Activated T-cell treated with anti-CD3 and anti-CD28 coated beads, Interleukin-2, amount 50 U/mL, for 24 hours (primary cell): Measurements from ENCODE around the gene ROCK1.

ENCODE experiments used
- DNase-seq: peaks from one replicate; pipeline ENCODE4 v3.0.0-alpha.2; 2020
- H3K27ac Mint-ChIP-seq: 2 replicates; pipeline ENCODE4 v1.8.0; 2020; ENCODE audit warnings: mild to moderate bottlenecking, mixed read lengths
- H3K27me3 Mint-ChIP-seq: 2 replicates; pipeline ENCODE4 v1.8.0; 2020; ENCODE audit warnings: mixed read lengths
- H3K36me3 Mint-ChIP-seq: 2 replicates; pipeline ENCODE4 v1.8.0; 2020; ENCODE audit warnings: low read depth, mixed read lengths
- H3K4me1 Mint-ChIP-seq: 2 replicates; pipeline ENCODE4 v1.8.0; 2020; ENCODE audit warnings: low read depth, mixed read lengths
- H3K4me3 Mint-ChIP-seq: 2 replicates; pipeline ENCODE4 v1.8.0; 2020; ENCODE audit warnings: mild to moderate bottlenecking, moderate library complexity, mixed read lengths
- H3K9me3 Mint-ChIP-seq: 2 replicates; pipeline ENCODE4 v1.8.0; 2020; ENCODE audit warnings: mixed read lengths

ROCK1 gene

DNA sequence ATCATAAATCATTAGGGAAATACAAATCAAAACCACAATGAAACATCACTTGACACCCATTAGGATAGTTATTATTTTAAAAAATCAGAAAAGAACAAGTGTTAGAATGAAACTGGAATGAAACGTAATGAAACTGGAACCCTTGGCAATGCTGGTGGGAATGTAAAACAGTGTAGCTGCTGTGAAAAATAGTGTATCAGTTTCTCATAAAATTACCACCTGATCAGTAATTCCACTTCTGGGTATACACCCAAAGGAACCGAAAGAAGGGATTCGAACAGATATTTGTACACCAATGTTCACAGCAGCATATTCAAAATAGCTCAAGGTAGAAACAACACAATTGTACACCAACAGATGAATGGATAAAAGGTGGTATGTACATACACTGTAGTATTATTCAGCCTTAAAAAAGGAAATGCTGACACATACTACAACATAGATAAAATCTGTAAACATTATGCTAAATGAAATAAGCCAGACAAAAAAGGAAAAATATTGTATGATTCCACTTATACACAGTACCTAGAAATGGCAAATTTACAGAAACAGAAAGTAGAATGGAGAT, 27.0 kb downstream of the ROCK1 start:
- peaks cover 80% of the 10 kb centered on the region for H3K4me1 Mint-ChIP-seq
- H3K27me3 Mint-ChIP-seq, result no peaks in the 10 kb centered on the region
- no peak overlapping the region for H3K4me3 Mint-ChIP-seq
- peaks cover 53% of the 10 kb centered on the region for H3K36me3 Mint-ChIP-seq
- H3K9me3 Mint-ChIP-seq, result peaks cover 11% of the 10 kb centered on the region
- DNase-seq, result no peak
- H3K27ac Mint-ChIP-seq, result peak overlapping the region; percentile 15

DNA sequence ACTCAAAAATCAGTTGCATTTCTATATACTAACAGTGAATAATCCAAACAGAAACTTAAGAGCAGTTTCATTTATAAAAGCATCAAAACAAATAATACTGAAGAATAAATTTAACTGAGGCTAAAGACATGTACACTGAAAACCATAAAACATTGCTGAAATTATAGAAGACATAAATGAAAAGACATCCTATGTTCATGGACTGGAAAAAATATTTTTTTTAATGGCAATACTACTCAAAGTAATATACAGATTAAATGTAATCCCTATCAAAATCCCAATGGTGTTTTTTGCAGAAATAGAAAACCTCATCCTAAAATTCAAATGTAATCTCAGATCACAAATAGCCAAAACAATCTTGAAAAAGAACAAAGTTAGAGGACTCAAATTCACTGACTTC, 28.6 kb downstream of the ROCK1 start:
- Mint-ChIP-seq H3K9me3 (peaks cover 10% of the 10 kb centered on the region), H3K27ac (no peak overlapping the region), H3K36me3 (peaks cover 51% of the 10 kb centered on the region)

DNA sequence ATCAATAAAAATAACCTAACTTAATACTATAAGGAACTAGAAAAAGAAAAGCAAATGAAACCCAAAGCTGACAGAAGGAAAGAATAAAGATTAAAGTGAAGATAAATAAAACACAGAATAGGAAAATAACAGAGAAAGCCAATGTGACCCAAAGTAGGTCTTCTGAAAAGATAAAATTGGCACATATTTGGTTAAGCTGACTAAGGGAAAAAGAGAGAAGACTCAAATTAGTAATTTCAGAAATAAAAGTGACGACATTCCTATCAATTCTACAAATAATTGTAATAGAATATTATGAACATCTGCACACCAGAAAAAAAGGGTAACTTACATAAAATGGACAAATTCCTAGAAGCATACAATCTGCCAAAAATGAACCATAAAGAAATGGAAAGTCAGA, 30.2 kb downstream of the ROCK1 start:
- DNase-seq, result no peak
- Mint-ChIP-seq H3K4me1 (peaks cover 87% of the 10 kb centered on the region), H3K4me3 (no peak overlapping the region), H3K27me3 (no peaks in the 10 kb centered on the region), H3K36me3 (peaks cover 44% of the 10 kb centered on the region), H3K27ac (no peak overlapping the region), H3K9me3 (peaks cover 10% of the 10 kb centered on the region)

More for the DNA sequence above, 28.6 kb downstream of the ROCK1 start:
- DNase-seq, result no peak
- Mint-ChIP-seq H3K27me3 (no peaks in the 10 kb centered on the region), H3K4me3 (no peak overlapping the region), H3K4me1 (peaks cover 89% of the 10 kb centered on the region)

DNA sequence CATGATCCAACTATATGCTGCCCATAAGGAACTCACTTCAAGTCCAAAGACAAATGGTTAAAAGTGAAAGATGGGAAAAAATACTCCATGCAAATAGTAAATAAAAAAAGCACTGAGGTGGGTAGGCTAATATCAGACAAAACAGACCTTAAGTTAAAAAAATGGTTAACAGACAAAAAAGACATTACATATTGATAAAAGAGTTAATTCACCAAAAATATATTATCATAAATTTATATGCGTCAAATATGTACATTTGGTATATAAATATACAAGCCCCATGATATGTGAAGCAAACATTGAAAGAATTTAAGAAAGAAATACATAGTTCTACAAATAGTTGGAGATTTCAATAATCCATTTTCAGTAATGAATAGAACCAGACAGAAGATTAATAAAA, 31.0 kb downstream of the ROCK1 start:
- Mint-ChIP-seq H3K4me3 (no peak overlapping the region), H3K4me1 (peaks cover 88% of the 10 kb centered on the region), H3K9me3 (peaks cover 10% of the 10 kb centered on the region), H3K36me3 (peaks cover 41% of the 10 kb centered on the region), H3K27ac (no peak overlapping the region), H3K27me3 (no peaks in the 10 kb centered on the region)
- DNase-seq, result no peak

DNA sequence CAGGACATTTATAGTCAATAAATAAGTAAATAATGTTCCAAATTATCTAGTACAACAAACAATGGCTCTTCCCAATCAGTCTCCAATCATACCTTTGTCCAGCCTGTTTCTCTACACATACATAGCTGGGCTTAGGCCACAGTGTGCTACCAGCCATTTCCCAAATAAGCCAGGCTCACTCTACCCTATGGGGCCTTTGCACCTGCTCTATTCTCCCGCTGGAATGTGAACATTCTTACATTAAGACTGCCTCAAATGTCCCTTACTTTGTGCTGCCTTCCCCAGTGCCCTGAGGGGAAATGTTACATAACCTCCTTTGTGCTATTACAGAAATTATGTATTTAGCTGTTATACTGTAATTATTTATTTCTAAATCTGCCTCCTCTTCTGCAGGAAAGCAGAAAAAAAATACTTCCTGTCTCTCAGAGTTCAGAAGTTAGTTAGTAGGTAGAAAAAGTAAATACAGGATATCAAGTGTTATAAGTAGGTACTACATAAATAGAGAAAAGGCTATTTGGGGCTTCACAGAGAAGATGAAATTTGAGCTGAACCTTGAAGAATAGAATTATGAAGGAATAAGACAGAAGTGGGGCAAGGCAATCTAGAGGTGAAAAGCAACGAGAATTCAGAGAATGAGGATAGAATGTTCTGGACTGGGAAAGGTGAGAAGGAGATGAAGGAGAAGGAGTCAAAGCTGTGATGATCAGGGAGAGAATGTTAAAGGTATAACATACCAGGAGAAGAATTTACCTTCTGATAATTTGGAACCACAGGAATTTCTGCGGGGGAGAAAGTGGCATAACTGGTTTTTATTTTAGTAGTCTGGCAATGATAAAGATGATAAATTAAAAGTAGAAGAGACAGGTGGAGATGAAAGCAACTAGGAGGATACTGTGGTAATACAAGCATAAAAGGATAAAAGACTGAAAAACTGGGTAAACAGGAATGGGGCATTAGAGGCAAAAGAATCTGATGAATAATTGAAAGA, 37.0 kb downstream of the ROCK1 start:
- H3K4me1 Mint-ChIP-seq, result peaks cover 75% of the 10 kb centered on the region
- peak overlapping the region; percentile 5 for H3K27ac Mint-ChIP-seq
- no peak for DNase-seq
- no peaks in the 10 kb centered on the region for H3K9me3 Mint-ChIP-seq
- H3K4me3 Mint-ChIP-seq, result no peak overlapping the region
- H3K27me3 Mint-ChIP-seq, result no peaks in the 10 kb centered on the region
- peaks cover 3% of the 10 kb centered on the region for H3K36me3 Mint-ChIP-seq

- DNase-seq, result no peak
- H3K4me1 Mint-ChIP-seq, result peaks cover 63% of the 10 kb centered on the region
- H3K27ac Mint-ChIP-seq, result no peak overlapping the region
- H3K9me3 Mint-ChIP-seq, result no peaks in the 10 kb centered on the region
- peaks cover 14% of the 10 kb centered on the region for H3K36me3 Mint-ChIP-seq
- H3K27me3 Mint-ChIP-seq, result no peaks in the 10 kb centered on the region
- H3K4me3 Mint-ChIP-seq, result no peak overlapping the region
Measured at GRCh38 chr18:21073180-21073579, 38.4 kb downstream of the ROCK1 start.

- Mint-ChIP-seq H3K4me3 (no peak overlapping the region), H3K9me3 (no peaks in the 10 kb centered on the region), H3K4me1 (peaks cover 50% of the 10 kb centered on the region), H3K27me3 (no peaks in the 10 kb centered on the region), H3K36me3 (peaks cover 25% of the 10 kb centered on the region), H3K27ac (no peak overlapping the region)
- DNase-seq, result no peak
Measured at GRCh38 chr18:21071071-21071470, 40.5 kb downstream of the ROCK1 start.

GRCh38 chr18:21069468-21069867, 42.1 kb downstream of the ROCK1 start:
- Mint-ChIP-seq H3K36me3 (peaks cover 27% of the 10 kb centered on the region), H3K27ac (no peak overlapping the region), H3K4me3 (no peak overlapping the region), H3K9me3 (no peaks in the 10 kb centered on the region), H3K27me3 (no peaks in the 10 kb centered on the region), H3K4me1 (peaks cover 41% of the 10 kb centered on the region)
- DNase-seq, result no peak

DNA sequence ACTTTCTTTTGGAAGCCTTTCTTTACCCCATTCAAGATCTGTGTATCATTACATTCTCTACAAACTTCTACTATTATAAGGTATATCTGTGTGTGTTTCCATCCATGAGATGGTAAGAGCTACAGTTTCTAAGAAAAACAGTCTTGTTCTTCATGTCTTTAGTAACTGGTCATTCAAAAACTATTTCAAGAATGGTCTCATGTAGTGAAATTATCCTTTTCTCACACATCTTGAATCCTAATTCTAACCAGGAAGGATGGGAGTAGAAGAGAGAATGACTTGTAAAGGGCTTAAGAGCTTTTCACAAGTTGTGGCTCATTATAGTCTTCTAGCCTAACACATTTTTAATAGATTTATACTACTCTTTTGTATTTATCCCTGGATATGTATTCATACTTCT, 47.3 kb downstream of the ROCK1 start:
- no peak overlapping the region for H3K27ac Mint-ChIP-seq
- peaks cover 33% of the 10 kb centered on the region for H3K4me1 Mint-ChIP-seq

DNA sequence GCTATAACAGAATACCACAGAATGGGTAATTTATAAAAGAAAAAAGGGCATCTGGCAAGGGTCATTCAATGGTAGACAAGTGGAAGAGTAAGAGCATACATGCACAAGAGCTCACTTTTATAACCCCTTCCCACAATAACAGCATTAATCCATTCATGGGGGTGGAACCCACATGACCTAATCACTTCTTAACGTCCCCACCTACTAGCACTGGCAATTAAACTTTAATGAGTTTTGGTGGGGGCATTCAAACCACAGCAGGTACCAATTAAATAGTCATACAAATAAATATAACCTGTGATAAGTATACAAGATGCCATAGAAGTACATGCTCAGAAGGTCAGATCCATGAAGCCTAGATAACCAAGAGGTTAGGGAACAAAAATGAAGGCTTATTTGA, 48.6 kb downstream of the ROCK1 start:
- H3K4me3 Mint-ChIP-seq, result no peak overlapping the region
- H3K27me3 Mint-ChIP-seq, result no peaks in the 10 kb centered on the region
- no peaks in the 10 kb centered on the region for H3K9me3 Mint-ChIP-seq
- peaks cover 34% of the 10 kb centered on the region for H3K4me1 Mint-ChIP-seq
- peaks cover 33% of the 10 kb centered on the region for H3K36me3 Mint-ChIP-seq
- DNase-seq, result no peak
- H3K27ac Mint-ChIP-seq, result no peak overlapping the region

More for the DNA sequence above, 47.3 kb downstream of the ROCK1 start:
- Mint-ChIP-seq H3K4me3 (no peak overlapping the region), H3K9me3 (no peaks in the 10 kb centered on the region), H3K27me3 (no peaks in the 10 kb centered on the region), H3K36me3 (peaks cover 45% of the 10 kb centered on the region)
- DNase-seq, result no peak

DNA sequence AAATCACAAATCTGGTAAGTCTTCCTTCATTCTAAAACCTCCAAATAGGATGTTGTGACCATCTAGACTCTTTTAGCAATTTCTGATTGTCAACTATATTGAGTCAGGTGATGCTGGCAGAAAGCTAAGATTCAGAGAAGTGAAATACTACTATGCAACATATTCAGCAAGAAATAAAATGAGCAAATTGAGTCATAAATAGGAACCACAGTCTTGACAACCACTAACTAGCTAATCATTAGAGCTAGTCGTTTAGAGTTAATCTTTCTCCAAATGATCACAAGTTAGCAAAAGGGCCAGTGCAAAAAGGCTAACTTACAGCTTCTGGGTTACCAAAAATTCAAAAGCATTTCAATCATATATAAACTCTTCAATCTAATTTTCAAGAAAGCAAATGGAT, 54.5 kb downstream of the ROCK1 start:
- H3K36me3 Mint-ChIP-seq, result peaks cover 14% of the 10 kb centered on the region
- no peaks in the 10 kb centered on the region for H3K9me3 Mint-ChIP-seq
- H3K4me3 Mint-ChIP-seq, result no peak overlapping the region
- DNase-seq, result no peak
- no peak overlapping the region for H3K27ac Mint-ChIP-seq
- H3K27me3 Mint-ChIP-seq, result no peaks in the 10 kb centered on the region
- peaks cover 24% of the 10 kb centered on the region for H3K4me1 Mint-ChIP-seq

DNA sequence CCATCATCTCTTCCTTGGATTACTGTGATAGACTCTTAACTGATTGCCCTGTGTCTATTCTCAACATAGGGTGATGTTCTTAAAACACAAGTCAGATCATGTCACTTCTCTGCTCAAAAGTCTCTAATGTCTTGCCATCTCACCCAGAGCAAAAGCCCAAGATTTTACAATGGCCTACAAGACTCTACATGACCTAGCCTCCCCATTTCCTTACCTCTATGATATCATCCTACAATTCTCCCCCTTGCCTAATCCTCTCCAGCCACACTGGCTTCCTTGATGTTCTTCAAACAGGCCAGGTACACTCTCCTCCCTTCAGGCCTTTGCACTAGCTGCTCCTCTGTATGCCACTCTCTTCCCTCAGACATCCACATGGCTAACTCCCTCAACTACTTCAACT, 55.1 kb downstream of the ROCK1 start:
- Mint-ChIP-seq H3K4me3 (no peak overlapping the region), H3K36me3 (peaks cover 8% of the 10 kb centered on the region), H3K27ac (no peak overlapping the region), H3K4me1 (peaks cover 24% of the 10 kb centered on the region), H3K9me3 (no peaks in the 10 kb centered on the region), H3K27me3 (no peaks in the 10 kb centered on the region)
- DNase-seq, result no peak

GRCh38 chr18:21054252-21054821, 57.3 kb downstream of the ROCK1 start:
- Mint-ChIP-seq H3K27me3 (no peaks in the 10 kb centered on the region), H3K27ac (no peak overlapping the region), H3K4me3 (no peak overlapping the region), H3K4me1 (peaks cover 36% of the 10 kb centered on the region), H3K9me3 (no peaks in the 10 kb centered on the region), H3K36me3 (peaks cover 4% of the 10 kb centered on the region)
- DNase-seq, result no peak

DNA sequence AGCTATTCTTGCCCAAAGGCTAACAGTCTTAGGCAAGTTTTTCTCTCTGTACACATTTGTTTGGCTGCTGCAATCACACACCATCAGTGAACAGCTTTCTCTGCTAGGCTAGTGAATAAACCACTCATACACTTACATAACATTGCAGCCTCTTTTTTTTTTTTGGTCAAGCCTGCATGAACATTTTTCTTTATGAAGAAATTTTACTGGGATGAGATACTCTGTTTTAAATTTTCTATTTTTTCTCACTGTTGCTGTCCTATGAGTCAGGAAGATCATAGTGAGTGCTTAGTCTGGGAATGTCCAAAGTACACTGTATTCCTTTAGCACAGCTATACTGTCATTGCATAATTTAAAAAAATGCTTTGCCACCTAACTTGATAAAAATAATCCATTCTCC, 58.5 kb downstream of the ROCK1 start:
- Mint-ChIP-seq H3K4me3 (no peak overlapping the region), H3K4me1 (peaks cover 38% of the 10 kb centered on the region), H3K27me3 (no peaks in the 10 kb centered on the region), H3K9me3 (no peaks in the 10 kb centered on the region), H3K36me3 (peaks cover 11% of the 10 kb centered on the region), H3K27ac (no peak overlapping the region)
- DNase-seq, result no peak

GRCh38 chr18:21052385-21052784, 59.2 kb downstream of the ROCK1 start:
- Mint-ChIP-seq H3K9me3 (no peaks in the 10 kb centered on the region), H3K4me3 (no peak overlapping the region), H3K4me1 (peaks cover 42% of the 10 kb centered on the region), H3K27ac (no peak overlapping the region), H3K36me3 (peaks cover 16% of the 10 kb centered on the region), H3K27me3 (no peaks in the 10 kb centered on the region)
- no peak for DNase-seq
